Measurements from ENCODE around the gene KRT5.
"Not testable (repeated sequence)": the region's sequence is repeated elsewhere in the genome, so short reads cannot be mapped to it uniquely, and the experiment has no call there.

The KRT5 gene

GRCh38 chr12:52518574-52519386, 1.4 kb downstream of the KRT5 start:
- no peak for DNase-seq

GRCh38 chr12:52517888-52518287, 2.3 kb downstream of the KRT5 start:
- no peak for DNase-seq

DNA sequence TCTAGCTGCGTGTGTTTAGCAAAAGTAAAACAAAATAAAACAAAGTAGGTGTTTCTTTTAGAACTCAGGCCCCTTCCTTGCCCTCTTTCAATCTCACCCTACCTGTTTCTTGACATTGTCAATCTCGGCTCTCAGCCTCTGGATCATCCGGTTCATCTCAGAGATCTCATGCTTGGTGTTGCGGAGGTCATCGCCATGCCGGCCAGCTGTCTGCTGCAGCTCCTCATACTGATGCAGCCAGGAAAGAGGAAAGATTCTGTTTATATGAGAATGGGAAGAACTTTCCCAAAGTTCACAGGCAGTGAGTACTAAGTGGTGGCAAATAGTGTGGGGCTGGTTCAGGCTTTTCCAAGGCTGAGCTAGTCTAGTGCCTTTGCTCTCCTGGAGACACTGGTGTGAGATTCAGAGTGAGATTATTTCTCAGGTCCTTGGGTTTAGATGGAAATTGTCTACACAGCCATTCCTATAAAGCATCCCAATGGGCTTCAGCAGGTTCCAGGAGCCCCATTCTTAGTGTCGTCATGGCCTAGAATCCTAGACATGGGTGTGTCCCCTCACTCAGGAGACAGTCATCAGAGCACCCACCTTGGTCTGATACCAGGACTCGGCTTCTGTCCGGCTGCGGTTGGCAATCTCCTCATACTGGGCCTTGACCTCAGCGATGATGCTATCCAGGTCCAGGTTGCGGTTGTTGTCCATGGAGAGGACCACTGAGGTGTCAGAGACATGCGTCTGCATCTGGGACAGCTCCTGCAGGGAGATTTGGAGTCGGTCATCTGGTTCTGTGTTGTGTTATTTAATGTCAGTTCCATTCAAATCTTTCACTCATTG, 3.0 kb downstream of the KRT5 start:
- DNase-seq, result no peak

DNA sequence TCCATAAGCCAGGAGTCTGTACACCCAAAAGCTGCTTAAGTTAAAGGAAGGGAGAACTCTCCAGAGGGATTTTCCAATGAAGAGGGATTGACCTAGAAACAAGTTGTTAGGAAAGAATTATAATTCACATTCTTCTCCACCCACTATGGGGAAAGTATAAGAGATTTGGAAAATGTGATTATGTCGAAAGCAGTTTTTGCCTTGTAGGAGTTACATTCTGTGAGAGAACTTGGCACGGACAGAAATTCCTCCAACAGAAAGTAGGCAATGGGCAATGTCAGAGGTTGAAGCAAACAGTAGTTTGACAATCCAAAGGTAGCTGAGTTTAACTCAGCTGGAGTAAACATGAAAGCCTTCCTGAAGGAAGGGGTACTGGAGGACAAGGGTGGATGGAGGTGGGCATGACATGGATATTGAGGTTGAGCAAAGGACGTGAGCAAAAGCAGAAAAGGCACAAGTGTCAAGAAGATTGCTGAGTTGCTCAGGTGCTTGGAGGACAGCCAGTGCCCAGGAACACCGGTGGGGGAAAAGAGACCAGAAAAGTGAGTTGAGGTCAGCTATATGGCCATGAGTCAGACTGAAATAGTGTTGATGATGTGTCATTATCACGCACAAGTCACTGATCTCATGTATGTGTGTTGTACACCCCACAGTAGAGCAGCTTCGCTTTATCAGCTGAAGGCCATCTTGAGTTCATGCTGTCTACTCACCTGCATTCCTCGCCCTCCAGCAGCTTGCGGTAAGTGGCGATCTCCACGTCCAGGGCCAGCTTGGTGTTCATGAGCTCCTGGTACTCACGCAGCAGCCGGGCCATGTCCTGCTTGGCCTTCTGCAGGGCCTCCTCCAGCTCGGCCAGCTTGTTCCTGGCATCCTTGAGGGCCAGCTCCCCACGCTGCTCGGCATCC, 4.0 kb downstream of the KRT5 start:
- no peak for DNase-seq

- DNase-seq, result no peak
Measured at GRCh38 chr12:52515319-52515646, 4.9 kb downstream of the KRT5 start.

GRCh38 chr12:52514471-52515318, 5.5 kb downstream of the KRT5 start:
- DNase-seq, result no peak

- no peak for DNase-seq
Measured at GRCh38 chr12:52513736-52514135, 6.5 kb downstream of the KRT5 start.

DNA sequence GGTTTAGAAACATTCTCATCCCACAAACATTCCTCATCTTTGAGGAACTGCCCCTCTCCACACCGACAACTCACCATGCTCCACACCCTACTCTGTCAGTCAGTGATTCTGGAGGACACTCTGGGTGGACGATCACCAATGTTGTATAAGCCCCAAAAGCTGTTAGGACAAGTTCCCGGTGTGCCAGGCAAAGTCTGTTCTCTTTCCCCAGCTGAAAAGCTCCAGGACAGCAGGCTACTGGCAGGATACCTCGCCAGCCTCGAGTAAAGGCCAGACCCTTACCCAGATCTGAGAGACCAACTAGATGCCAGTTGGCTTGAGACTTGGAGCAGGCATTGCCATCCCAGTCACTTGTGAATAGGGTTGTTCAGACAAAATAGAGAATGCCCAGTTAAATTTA, 12.0 kb downstream of the KRT5 start:
- no peak for DNase-seq

- DNase-seq, result peak; percentile 59
Measured at GRCh38 chr12:52506858-52507715, 13.1 kb downstream of the KRT5 start.

DNA sequence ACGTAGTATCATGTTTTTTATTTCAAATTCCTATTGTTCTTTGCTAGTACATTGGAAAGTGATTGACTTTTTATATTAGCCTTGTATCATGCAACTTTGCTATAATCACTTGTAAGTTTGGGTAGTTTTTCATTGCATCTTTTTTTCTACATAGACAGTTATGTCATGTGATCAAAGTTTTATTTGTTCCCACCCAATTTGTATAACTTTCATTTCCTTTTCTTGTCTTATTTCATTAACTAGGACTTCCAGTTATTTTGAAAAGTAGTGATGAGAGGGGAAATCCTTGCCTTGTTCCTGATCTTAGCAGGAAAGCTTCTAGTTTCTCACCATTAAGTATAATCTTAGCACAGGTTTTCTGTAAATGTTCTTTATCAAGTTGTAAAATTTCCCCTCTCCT, 17.3 kb downstream of the KRT5 start:
- DNase-seq, result no peak

- DNase-seq, result no peak
Measured at GRCh38 chr12:52501490-52501889, 18.7 kb downstream of the KRT5 start.

DNA sequence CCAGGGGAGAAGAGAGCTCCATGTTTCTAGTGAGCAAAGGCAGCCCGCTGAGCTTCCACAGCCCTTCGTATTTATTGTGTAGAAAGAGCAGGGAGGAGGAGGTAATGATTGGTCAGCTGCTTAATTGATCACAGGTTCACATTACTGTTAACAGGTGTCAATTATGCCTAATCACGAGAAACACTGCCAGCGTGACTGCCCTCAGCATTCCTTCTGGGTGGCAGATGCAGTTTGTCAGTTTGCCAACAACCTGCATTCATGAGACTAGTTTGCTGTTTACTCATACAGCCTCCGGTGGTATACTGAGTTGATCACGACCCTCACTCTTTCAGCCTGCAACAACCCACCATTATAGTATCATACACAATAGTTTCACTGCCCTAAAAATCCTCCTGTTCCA, 19.6 kb downstream of the KRT5 start:
- not testable (repeated sequence) for DNase-seq

- no peak for DNase-seq
Measured at GRCh38 chr12:52499806-52500560, 20.2 kb downstream of the KRT5 start.

DNA sequence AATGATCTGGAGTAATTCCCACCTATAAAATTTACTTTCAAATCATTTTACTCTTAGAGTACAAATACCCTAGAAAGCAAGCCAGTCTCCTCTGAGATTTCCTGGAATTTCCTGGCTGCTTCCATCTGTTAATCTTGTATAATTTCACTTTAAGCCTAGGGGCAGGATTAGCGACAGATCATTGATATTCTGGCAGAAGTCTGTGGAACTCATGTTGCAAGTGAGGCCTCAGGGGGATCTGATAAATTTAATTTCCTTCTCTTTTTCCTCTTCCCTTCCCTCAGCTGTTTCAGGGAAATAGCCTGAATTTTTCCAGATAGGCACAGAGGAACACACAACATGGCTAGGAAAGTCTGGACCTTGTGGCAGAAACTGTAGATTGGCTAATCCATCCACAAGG, 21.2 kb downstream of the KRT5 start:
- DNase-seq, result no peak

- DNase-seq, result no peak
Measured at GRCh38 chr12:52497975-52498374, 22.2 kb downstream of the KRT5 start.

DNA sequence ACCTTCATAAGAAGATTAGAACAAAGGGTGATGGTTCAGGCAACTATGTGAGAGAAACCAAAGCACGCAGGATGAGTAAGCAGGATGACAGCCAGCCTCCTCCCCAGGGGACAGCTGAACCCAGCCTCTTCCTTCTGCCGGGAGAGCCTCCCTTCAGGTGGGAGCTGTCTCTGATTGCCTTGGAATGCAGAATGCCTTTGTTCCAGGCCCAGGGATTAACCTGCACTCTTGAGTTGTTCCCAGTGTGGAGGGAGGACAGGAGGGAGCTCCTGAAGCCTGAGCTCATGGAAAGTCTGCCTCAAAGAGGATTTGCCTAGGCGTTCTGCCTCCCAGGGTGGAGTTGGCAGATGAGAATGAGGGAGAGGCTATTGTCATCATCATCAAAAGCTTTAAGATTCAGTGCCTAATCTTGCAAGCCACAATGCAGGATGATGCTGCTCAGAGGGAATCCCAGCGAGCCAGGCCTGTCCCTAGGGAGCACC, 23.6 kb downstream of the KRT5 start:
- no peak for DNase-seq

DNA sequence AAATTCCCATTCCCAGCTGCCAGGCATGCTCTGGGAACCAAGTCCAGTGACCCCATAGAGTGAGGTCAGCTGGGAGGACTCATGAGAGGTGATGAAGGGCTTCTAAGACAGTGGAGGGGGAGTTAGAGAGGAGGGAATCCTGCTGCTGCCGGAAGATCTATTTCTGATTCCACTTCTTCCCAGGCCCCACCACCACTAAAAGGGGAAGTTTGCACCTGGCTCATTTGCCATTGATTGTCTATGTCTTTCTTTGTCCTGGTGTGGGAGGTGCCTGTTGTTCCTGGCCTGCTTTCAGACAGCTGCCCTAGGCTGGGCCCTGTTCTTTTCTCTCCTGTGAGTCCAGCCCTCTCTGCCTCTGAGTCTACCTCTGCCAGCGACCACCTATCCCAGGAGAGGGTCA, 24.1 kb downstream of the KRT5 start:
- peak; percentile 47 for DNase-seq

GRCh38 chr12:52495389-52495788, 24.8 kb downstream of the KRT5 start:
- DNase-seq, result peak; percentile 86

DNA sequence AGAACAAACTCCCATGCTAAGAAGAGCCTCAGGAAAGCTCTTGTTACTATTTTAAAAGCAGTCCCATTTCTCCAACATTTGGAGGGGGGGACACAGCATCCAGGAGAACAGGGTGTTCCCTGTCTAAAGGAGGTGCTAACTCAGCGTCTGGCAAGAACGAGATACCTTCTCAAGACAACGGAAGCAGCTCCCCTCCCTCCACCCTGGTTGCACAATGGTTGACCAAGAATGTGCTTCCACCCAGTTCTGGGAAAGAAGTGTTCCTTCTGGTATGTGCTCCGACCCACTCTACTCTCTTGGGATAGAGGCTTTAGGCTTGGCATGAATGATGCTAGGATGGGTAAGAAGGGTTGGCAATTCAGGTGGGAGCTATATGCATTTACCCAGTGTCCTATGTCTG, 25.7 kb downstream of the KRT5 start:
- DNase-seq, result no peak

DNA sequence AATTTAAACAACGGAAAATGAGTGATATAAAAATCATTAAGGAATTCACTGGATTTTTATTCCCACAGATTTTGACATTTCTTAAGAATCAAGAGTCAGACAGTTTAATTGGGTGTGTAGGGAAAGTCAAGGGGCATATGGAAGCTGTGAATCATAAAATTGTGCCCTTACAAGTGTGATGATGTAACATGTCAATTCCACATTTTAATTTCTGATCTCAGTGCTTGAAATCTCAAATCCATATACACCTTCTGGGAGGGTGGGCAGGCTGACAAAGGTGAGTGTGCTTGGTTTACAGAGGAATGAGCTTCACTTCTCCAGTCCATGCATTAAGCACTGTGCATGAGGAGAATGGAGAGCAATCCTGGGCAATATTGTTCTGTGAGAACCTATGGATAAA, 26.1 kb downstream of the KRT5 start:
- no peak for DNase-seq

All from NCI-H69 (cell line).